SK-N-SH (cell line): ENCODE data around the gene DNAJB9. TPM values are rescaled to one million over a fixed set of nuclear protein-coding genes. Genes with fewer than 3 reads are reported as not detected.

Source experiments
- CTCF ChIA-PET: fragments of 300-600, 350-600 bp; formaldehyde crosslinking; extraction: SDS; loops from one replicate; lab custom pipeline; 2021; lab: Yijun Ruan, JAX
- POLR2A ChIA-PET: fragments of 350-600 bp; sonication (Branson Sonifier 250); formaldehyde crosslinking; extraction: SDS; loops from one replicate; lab custom pipeline; 2020; ENCODE audit warnings: antibody characterized with exemption, inconsistent platforms; lab: Yijun Ruan, JAX
- DNase-seq: peaks from one replicate; pipeline ENCODE4 v3.0.0; 2012
- H2AFZ ChIP-seq: fragments of 200-600 bp; sonication (generic); 2 replicates; pipeline ENCODE4 v1.8.1; 2016; ENCODE audit warnings: antibody characterized with exemption, mild to moderate bottlenecking, low read depth
- H3F3A ChIP-seq: fragments of 200-600 bp; sonication (generic); replicated peaks from 2 replicates; pipeline ENCODE3; 2016; ENCODE audit warnings: antibody characterized with exemption, mild to moderate bottlenecking; ENCODE audit not compliant: insufficient read depth
- H3K27ac ChIP-seq, 2 experiments: fragments of 200-500 bp in 1 of 2; fragments of 200-600 bp in 1 of 2; sonication (Bioruptor generic) in 1 of 2; sonication (generic), shearing (Covaris generic) in 1 of 2; 2 replicates each; pipeline versions ENCODE4 v1.5.1 to v1.6.1; 2014 to 2016; ENCODE audit warnings: low read depth in 2 of 2, inconsistent platforms in 1 of 2, low read length in 1 of 2, mild to moderate bottlenecking in 1 of 2, mixed read lengths in 1 of 2
- H3K27me3 ChIP-seq: fragments of 200-600 bp; sonication (generic), shearing (Covaris generic); 2 replicates; pipeline ENCODE4 v1.6.1; 2016; ENCODE audit warnings: mixed run types; ENCODE audit not compliant: insufficient read depth
- H3K36me3 ChIP-seq, 2 experiments: fragments of 200-500 bp in 1 of 2; fragments of 200-600 bp in 1 of 2; sonication (Bioruptor generic) in 1 of 2; sonication (generic) in 1 of 2; replicated peaks in 1 of 2; 2 replicates each; pipeline versions ENCODE3 to v1.5.1; 2014 to 2016; ENCODE audit warnings: low read length in 1 of 2, mild to moderate bottlenecking in 1 of 2; ENCODE audit not compliant: insufficient read depth in 2 of 2, control insufficient read depth in 1 of 2
- H3K4me1 ChIP-seq, 2 experiments: fragments of 200-500 bp in 1 of 2; fragments of 200-600 bp in 1 of 2; sonication (Bioruptor generic) in 1 of 2; sonication (generic), shearing (Covaris generic) in 1 of 2; 2 replicates each; pipeline versions ENCODE4 v1.5.1 to v1.6.1; 2014 to 2016; ENCODE audit warnings: low read depth in 1 of 2, low read length in 1 of 2, mixed run types in 1 of 2; ENCODE audit not compliant: insufficient read depth in 2 of 2, control insufficient read depth in 1 of 2
- H3K4me2 ChIP-seq: fragments of 200-600 bp; sonication (generic), shearing (Covaris generic); 2 replicates; pipeline ENCODE4 v1.6.1; 2017; ENCODE audit warnings: mixed run types
- H3K4me3 ChIP-seq, 2 experiments: fragments of 200-500 bp in 1 of 2; fragments of 200-600 bp in 1 of 2; sonication (Bioruptor generic) in 1 of 2; sonication (generic), shearing (Covaris generic) in 1 of 2; 2 replicates each; pipeline versions ENCODE4 v1.5.1 to v1.8.1; 2014 to 2016; ENCODE audit warnings: low read depth in 2 of 2, inconsistent platforms in 1 of 2, low read length in 1 of 2, mild to moderate bottlenecking in 1 of 2, mixed read lengths in 1 of 2, moderate library complexity in 1 of 2
- H3K79me2 ChIP-seq: fragments of 200-600 bp; sonication (generic); 2 replicates; pipeline ENCODE4 v1.8.1; 2017; ENCODE audit warnings: mild to moderate bottlenecking; ENCODE audit not compliant: insufficient read depth
- H3K9ac ChIP-seq: fragments of 200-600 bp; sonication (generic); 2 replicates; pipeline ENCODE4 v1.6.1; 2017; ENCODE audit warnings: mixed run types
- H3K9me2 ChIP-seq: fragments of 200-600 bp; sonication (generic); 2 replicates; pipeline ENCODE4 v1.6.1; 2017; ENCODE audit warnings: mixed run types
- H3K9me3 ChIP-seq: fragments of 200-600 bp; sonication (generic); 2 replicates; pipeline ENCODE4 v1.6.1; 2017; ENCODE audit warnings: mixed run types, mild to moderate bottlenecking, moderate library complexity
- H4K20me1 ChIP-seq: fragments of 200-600 bp; sonication (generic); 2 replicates; pipeline ENCODE4 v1.6.1; 2017; ENCODE audit warnings: mild to moderate bottlenecking, mixed run types; ENCODE audit not compliant: insufficient read depth
- CHD2 ChIP-seq: fragments of 150-350 bp; IDR thresholded peaks from 2 replicates; pipeline ENCODE4 v1.6.1; 2018; ENCODE audit warnings: low read length; ENCODE audit not compliant: partially characterized antibody
- ELF1 ChIP-seq: IDR thresholded peaks from 2 replicates; pipeline ENCODE4 v1.4.0; 2012
- EP300 ChIP-seq, 2 experiments: IDR thresholded peaks; 2 replicates each; pipeline versions ENCODE4 v1.4.0 to v1.6.1; 2012; ENCODE audit warnings: borderline replicate concordance in 1 of 2, low read depth in 1 of 2, low read length in 1 of 2
- EZH2phosphoT487 ChIP-seq: fragments of 200-600 bp; sonication (generic); IDR thresholded peaks from 2 replicates; pipeline ENCODE4 v1.6.1; 2017; ENCODE audit warnings: low read depth, mixed run types, mild to moderate bottlenecking, antibody characterized with exemption, moderate library complexity, borderline replicate concordance
- FOSL2 ChIP-seq: IDR thresholded peaks from 2 replicates; pipeline ENCODE4 v1.4.0; 2012; ENCODE audit warnings: low read depth, mild to moderate bottlenecking, moderate library complexity, borderline replicate concordance
- FOXM1 ChIP-seq: IDR thresholded peaks from 2 replicates; pipeline ENCODE4 v1.4.0; 2012; ENCODE audit warnings: low read depth, mild to moderate bottlenecking
- GABPA ChIP-seq: IDR thresholded peaks from 2 replicates; pipeline ENCODE4 v1.4.0; 2012; ENCODE audit warnings: low read depth, mild to moderate bottlenecking
- JUND ChIP-seq: IDR thresholded peaks from 2 replicates; pipeline ENCODE4 v1.4.0; 2012
- MEF2A ChIP-seq: IDR thresholded peaks from 2 replicates; pipeline ENCODE4 v1.4.0; 2012; ENCODE audit warnings: low read depth, borderline replicate concordance
- MXI1 ChIP-seq: IDR thresholded peaks from 2 replicates; pipeline ENCODE4 v1.6.1; 2012; ENCODE audit warnings: mild to moderate bottlenecking, low read depth, low read length, improper control_type of control experiment
- RAD21 ChIP-seq: IDR thresholded peaks from 2 replicates; pipeline ENCODE4 v1.6.1; 2012; ENCODE audit warnings: mild to moderate bottlenecking, low read length
- RCOR1 ChIP-seq: fragments of 150-350 bp; IDR thresholded peaks from 2 replicates; pipeline ENCODE4 v1.6.1; 2017; ENCODE audit warnings: antibody characterized with exemption, low read length
- RFX5 ChIP-seq: IDR thresholded peaks from 2 replicates; pipeline ENCODE4 v1.6.1; 2012; ENCODE audit warnings: mild to moderate bottlenecking, improper control_type of control experiment, low read length
- RXRA ChIP-seq: IDR thresholded peaks from 2 replicates; pipeline ENCODE4 v1.4.0; 2012; ENCODE audit warnings: low read depth, mild to moderate bottlenecking, borderline replicate concordance
- SIN3A ChIP-seq: IDR thresholded peaks from 2 replicates; pipeline ENCODE4 v1.6.1; 2012; ENCODE audit warnings: low read depth, mild to moderate bottlenecking, low read length, moderate library complexity, borderline replicate concordance
- SMC3 ChIP-seq: IDR thresholded peaks from 2 replicates; pipeline ENCODE4 v1.6.1; 2012; ENCODE audit warnings: low read depth, low read length, improper control_type of control experiment
- TCF12 ChIP-seq: IDR thresholded peaks from 2 replicates; pipeline ENCODE4 v1.4.0; 2012
- WGBS: methylation state at CpG from one replicate; pipeline ENCODE4 v1.1.6; 2017; ENCODE audit warnings: low lambda C conversion rate; 5-methylcytosine and 5-hydroxymethylcytosine counted together
- polyA plus RNA-seq, 3 experiments: library from polyadenylated mRNA; depleted of rRNA; stranded (reverse); fragments of >200 nt; gene quantifications; 2 replicates each; pipeline ENCODE4 v1.2.3, GENCODE V29; 2012
- TF ChIP-seq, protein P1 (sequence below): IDR thresholded peaks from 2 replicates; pipeline ENCODE4; 2012
- TF ChIP-seq, protein P2 (sequence below): IDR thresholded peaks from 2 replicates; pipeline ENCODE4 v1.4.0; 2012; ENCODE audit warnings: low read depth

Gene DNAJB9
- polyA plus RNA-seq, 1 of the 3 experiments (the other 2 are of a cell fraction) = 6.6 TPM

DNA sequence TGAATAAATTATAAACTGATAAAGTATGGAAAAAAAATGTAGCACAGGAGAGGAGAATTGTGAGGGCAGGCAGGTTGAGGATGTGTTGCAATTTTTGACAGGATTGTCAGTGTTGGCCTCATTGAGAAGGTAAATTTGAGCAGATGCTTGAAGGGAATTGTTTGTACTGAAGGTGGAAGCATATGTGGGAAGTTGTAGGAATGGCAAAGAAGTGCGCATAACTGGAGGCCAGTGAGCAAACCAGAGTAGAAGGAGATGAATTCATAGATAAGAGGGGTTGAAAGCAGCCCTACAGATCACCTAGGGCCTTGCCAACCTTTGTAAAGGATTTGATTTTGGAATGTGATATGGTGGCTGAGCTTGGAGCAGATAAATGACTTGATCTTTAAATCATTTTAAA, 6.4 kb downstream of the DNAJB9 start:
- Histone ChIP-seq H3K9ac (no peak overlapping the region), H3K4me3 (no peak overlapping the region), H3K27me3 (no peaks in the 10 kb centered on the region), H3K36me3 (peaks cover 29 to 50% of the 10 kb centered on the region in 2 experiments), H3K27ac (no peak overlapping the region), H3K4me2 (no peak overlapping the region), H3K9me2 (no peaks in the 10 kb centered on the region), H2AFZ (no peak overlapping the region), H4K20me1 (no peaks in the 10 kb centered on the region), H3F3A (no peaks in the 10 kb centered on the region), H3K79me2 (peaks cover 13% of the 10 kb centered on the region), H3K4me1 (peaks cover 7 to 16% of the 10 kb centered on the region in 2 experiments; a peak in 3 of 4 replicates), H3K9me3 (no peaks in the 10 kb centered on the region)
- CTCF ChIA-PET = interaction anchor here (3.4 kb wide), 1 partner anchor 16 kb away, joined by 15 read pairs; no protein-coding TSS in a partner anchor
- no peak for DNase-seq
- WGBS = 100% methylated on average over 1 of the region's 1 CpG
- TF ChIP-seq JUND (no peak), EP300 (IDR thresholded peaks at IDR 0.05; ENCODE audit: borderline replicate concordance in 1 of 2, low read depth in 1 of 2, low read length in 1 of 2) (no peak), GABPA (no peak), RFX5 (no peak)
- POLR2A ChIA-PET = no interaction called here

DNA sequence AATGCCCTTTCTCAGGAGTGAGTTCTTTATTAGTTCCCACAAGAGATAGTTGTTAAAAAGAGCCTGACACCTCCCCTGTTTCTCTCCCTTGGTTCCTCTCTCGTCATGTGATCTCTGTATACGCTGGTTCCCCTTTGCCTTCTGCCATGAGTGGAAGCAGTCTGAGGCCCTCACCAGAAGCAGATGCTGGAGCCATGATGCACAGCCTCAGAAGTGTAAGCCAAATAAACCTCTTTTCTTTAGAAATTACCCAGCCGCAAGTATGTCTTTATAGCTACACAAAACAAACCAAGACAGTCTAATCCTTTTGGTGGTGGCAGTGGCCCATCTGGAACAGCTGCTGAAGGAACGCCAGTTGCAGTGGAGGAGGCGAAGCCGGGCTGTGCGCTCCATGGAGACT, 9.3 kb downstream of the DNAJB9 start:
- DNase-seq = no peak
- TF ChIP-seq RCOR1 = no peak
- TF ChIP-seq, protein P1, sequence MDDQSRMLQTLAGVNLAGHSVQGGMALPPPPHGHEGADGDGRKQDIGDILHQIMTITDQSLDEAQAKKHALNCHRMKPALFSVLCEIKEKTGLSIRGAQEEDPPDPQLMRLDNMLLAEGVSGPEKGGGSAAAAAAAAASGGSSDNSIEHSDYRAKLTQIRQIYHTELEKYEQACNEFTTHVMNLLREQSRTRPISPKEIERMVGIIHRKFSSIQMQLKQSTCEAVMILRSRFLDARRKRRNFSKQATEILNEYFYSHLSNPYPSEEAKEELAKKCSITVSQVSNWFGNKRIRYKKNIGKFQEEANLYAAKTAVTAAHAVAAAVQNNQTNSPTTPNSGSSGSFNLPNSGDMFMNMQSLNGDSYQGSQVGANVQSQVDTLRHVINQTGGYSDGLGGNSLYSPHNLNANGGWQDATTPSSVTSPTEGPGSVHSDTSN = no peak
- TF ChIP-seq SIN3A = no peak
- TF ChIP-seq ELF1 = no peak
- no peak for TF ChIP-seq TCF12
- TF ChIP-seq EZH2phosphoT487 = no peak
- no peak for TF ChIP-seq MXI1
- no peak for TF ChIP-seq FOXM1
- TF ChIP-seq SMC3 = no peak
- TF ChIP-seq MEF2A = no peak
- no peak for TF ChIP-seq RAD21
- TF ChIP-seq CHD2 = no peak
- TF ChIP-seq RXRA = no peak
- TF ChIP-seq, protein P2, sequence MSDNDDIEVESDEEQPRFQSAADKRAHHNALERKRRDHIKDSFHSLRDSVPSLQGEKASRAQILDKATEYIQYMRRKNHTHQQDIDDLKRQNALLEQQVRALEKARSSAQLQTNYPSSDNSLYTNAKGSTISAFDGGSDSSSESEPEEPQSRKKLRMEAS = no peak
- no peak for TF ChIP-seq FOSL2
- no peak for TF ChIP-seq GABPA
- no peak overlapping the region for H3K27ac ChIP-seq
- no peaks in the 10 kb centered on the region for H3F3A ChIP-seq
- H3K4me2 ChIP-seq = no peak overlapping the region
- 90% methylated on average over 7 of the region's 7 CpGs for WGBS
- H3K9ac ChIP-seq = no peak overlapping the region
- ChIA-PET POLR2A (no interaction called here), CTCF (no interaction called here)
- H3K4me3 ChIP-seq = no peak overlapping the region
- H3K79me2 ChIP-seq = no peaks in the 10 kb centered on the region; the same call in 1 of the 2 replicates
- no peaks in the 10 kb centered on the region for H3K27me3 ChIP-seq
- no peak overlapping the region for H2AFZ ChIP-seq
- no peaks in the 10 kb centered on the region for H3K9me3 ChIP-seq
- H3K4me1 ChIP-seq = peaks cover 0 to 2% of the 10 kb centered on the region in 2 experiments; a peak in 1 of 4 replicates
- no peaks in the 10 kb centered on the region for H3K9me2 ChIP-seq
- H3K36me3 ChIP-seq = peaks cover 10 to 26% of the 10 kb centered on the region in 2 experiments
- H4K20me1 ChIP-seq = no peaks in the 10 kb centered on the region
